Measurements from ENCODE around the gene CDCA4.

The CDCA4 gene

GRCh38 chr14:104977008-104977680, 43.7 kb downstream of the CDCA4 start:
- H3K27me3 ChIP-seq (ENCODE audit: control insufficient read depth, insufficient read depth, low read length), result peaks cover 45% of the 10 kb centered on the region
- H3K9ac ChIP-seq (ENCODE audit: low read length), result peak overlapping the region; percentile 21
- H3K4me1 ChIP-seq (ENCODE audit: control insufficient read depth, insufficient read depth, low read length), result peaks cover 39% of the 10 kb centered on the region; the same call in 1 of the 2 replicates
- H3K27ac ChIP-seq (ENCODE audit: low read depth, low read length), result no peak overlapping the region
- no peaks in the 10 kb centered on the region for H3K9me3 ChIP-seq (ENCODE audit: control insufficient read depth, insufficient read depth, low read depth, low read length)
- H3K4me3 ChIP-seq (ENCODE audit: low read depth, low read length), result peak overlapping the region; percentile 71
- H3K36me3 ChIP-seq (ENCODE audit: control insufficient read depth, insufficient read depth, low read length), result no peaks in the 10 kb centered on the region

- no peaks in the 10 kb centered on the region for H3K9me3 ChIP-seq (ENCODE audit: control insufficient read depth, insufficient read depth, low read depth, low read length)
- H3K27me3 ChIP-seq (ENCODE audit: control insufficient read depth, insufficient read depth, low read length), result peaks cover 45% of the 10 kb centered on the region
- no peaks in the 10 kb centered on the region for H3K36me3 ChIP-seq (ENCODE audit: control insufficient read depth, insufficient read depth, low read length)
- H3K4me1 ChIP-seq (ENCODE audit: control insufficient read depth, insufficient read depth, low read length), result peaks cover 40% of the 10 kb centered on the region; the same call in 1 of the 2 replicates
- no peak overlapping the region for H3K9ac ChIP-seq (ENCODE audit: low read length)
- H3K4me3 ChIP-seq (ENCODE audit: low read depth, low read length), result no peak overlapping the region
- H3K27ac ChIP-seq (ENCODE audit: low read depth, low read length), result no peak overlapping the region
Measured at GRCh38 chr14:104976198-104977007, 44.5 kb downstream of the CDCA4 start.

DNA sequence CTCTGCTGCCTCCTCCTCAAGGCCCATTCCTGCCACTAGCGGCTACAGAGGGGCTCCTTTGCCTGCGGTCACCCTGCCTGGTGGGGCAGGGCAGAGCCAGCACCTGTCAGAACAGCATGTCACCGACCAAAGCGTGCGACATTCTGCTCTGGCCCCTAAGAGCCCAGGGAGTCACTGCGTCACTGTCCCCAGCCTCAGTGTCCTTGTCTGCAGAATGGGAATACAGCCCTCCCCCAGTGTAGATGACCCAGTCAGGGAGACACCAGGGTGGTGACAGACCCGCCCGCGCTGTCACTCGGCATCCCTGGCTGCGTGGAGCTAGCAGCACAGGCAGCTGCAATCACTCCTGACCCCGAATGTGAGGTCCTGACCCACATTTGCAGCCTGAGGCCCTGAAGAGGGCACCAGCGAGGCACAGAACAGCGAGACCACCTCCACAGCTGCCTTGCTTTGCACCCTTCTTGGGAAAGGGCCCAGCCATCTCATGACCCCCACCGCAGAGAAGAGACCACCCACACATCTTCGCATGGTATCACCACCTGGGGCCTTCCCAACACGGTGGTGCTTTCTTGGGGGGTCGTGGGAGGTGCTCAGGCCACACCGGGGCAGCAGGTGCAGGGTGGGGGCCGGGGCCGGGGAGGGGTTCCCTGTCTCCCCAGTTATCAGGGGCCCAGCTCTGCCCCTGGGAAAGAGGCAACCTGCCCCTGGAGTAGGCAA, 45.2 kb downstream of the CDCA4 start:
- H3K27me3 ChIP-seq (ENCODE audit: control insufficient read depth, insufficient read depth, low read length), result peaks cover 42% of the 10 kb centered on the region
- H3K27ac ChIP-seq (ENCODE audit: low read depth, low read length), result no peak overlapping the region
- H3K9me3 ChIP-seq (ENCODE audit: control insufficient read depth, insufficient read depth, low read depth, low read length), result no peaks in the 10 kb centered on the region
- H3K9ac ChIP-seq (ENCODE audit: low read length), result no peak overlapping the region
- H3K4me3 ChIP-seq (ENCODE audit: low read depth, low read length), result no peak overlapping the region
- H3K4me1 ChIP-seq (ENCODE audit: control insufficient read depth, insufficient read depth, low read length), result peaks cover 44% of the 10 kb centered on the region; the same call in 1 of the 2 replicates
- H3K36me3 ChIP-seq (ENCODE audit: control insufficient read depth, insufficient read depth, low read length), result no peaks in the 10 kb centered on the region

GRCh38 chr14:104974665-104975390, 46.1 kb downstream of the CDCA4 start:
- Histone ChIP-seq H3K9ac (ENCODE audit: low read length) (no peak overlapping the region), H3K36me3 (ENCODE audit: control insufficient read depth, insufficient read depth, low read length) (no peaks in the 10 kb centered on the region), H3K27me3 (ENCODE audit: control insufficient read depth, insufficient read depth, low read length) (peaks cover 34% of the 10 kb centered on the region), H3K9me3 (ENCODE audit: control insufficient read depth, insufficient read depth, low read depth, low read length) (no peaks in the 10 kb centered on the region), H3K4me1 (ENCODE audit: control insufficient read depth, insufficient read depth, low read length) (peaks cover 52% of the 10 kb centered on the region; the same call in 1 of the 2 replicates), H3K4me3 (ENCODE audit: low read depth, low read length) (no peak overlapping the region), H3K27ac (ENCODE audit: low read depth, low read length) (no peak overlapping the region)

DNA sequence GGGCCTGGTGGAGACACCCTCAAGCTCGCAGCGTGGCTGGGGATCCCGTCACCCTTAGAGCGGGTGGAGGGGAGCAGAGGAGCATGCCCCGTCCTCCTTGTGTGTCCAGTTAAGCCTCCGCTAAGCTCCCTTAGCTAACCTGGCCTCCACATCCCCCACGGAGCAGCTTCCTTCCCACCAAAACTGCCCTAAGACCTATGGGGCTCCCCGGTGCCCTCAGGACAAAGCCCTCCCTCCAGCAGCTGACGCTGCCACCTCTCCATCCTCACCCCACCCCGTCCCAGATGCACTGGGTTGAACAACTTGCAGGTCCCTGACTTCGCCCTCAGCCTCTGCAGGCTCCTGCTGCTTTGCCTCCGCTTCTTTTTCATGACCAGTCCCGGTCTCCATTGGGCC, 46.7 kb downstream of the CDCA4 start:
- H3K9ac ChIP-seq (ENCODE audit: low read length), result no peak overlapping the region
- no peak overlapping the region for H3K27ac ChIP-seq (ENCODE audit: low read depth, low read length)
- peaks cover 27% of the 10 kb centered on the region for H3K27me3 ChIP-seq (ENCODE audit: control insufficient read depth, insufficient read depth, low read length)
- no peak overlapping the region for H3K4me3 ChIP-seq (ENCODE audit: low read depth, low read length)
- no peaks in the 10 kb centered on the region for H3K36me3 ChIP-seq (ENCODE audit: control insufficient read depth, insufficient read depth, low read length)
- no peaks in the 10 kb centered on the region for H3K9me3 ChIP-seq (ENCODE audit: control insufficient read depth, insufficient read depth, low read depth, low read length)
- H3K4me1 ChIP-seq (ENCODE audit: control insufficient read depth, insufficient read depth, low read length), result peaks cover 55% of the 10 kb centered on the region

DNA sequence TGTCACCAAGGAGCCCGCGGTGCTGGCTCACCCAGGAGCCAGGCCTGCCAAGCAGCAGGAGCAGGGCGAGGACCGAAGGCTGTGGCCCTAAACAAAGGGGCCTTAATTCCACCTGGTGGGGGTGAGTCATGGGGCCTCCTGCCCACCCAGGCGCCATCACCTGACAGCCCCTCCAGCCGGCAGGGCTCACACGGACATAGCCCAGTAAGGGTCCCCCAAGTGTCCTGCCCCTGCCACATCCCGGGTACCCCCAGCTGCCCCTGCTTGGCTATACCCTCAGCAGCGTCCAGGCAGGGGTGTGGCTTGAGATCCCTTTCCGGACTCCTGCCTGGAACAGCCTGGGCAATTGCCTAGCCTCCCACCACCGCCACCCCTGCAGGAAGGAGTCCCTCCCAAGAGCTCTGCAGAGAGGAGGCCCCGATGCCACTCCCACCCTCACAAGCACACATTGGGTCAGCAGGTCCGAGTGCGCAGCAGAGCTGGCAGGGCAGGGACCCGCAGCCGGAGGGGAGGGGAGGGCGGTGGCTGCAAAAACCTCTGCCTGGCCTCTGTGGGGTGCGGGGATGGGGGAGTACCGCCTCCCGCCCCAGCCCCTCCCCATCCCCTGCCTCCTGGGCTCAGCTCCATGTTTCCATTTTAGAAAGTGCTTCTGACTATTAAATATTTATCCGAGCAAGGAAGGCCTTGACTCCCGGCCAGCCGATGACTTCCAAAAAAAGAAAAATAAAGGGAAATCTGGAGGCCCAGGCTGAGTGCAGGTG, 47.3 kb downstream of the CDCA4 start:
- no peak overlapping the region for H3K9ac ChIP-seq (ENCODE audit: low read length)
- H3K4me3 ChIP-seq (ENCODE audit: low read depth, low read length), result no peak overlapping the region
- H3K27ac ChIP-seq (ENCODE audit: low read depth, low read length), result no peak overlapping the region
- H3K27me3 ChIP-seq (ENCODE audit: control insufficient read depth, insufficient read depth, low read length), result peaks cover 22% of the 10 kb centered on the region
- H3K36me3 ChIP-seq (ENCODE audit: control insufficient read depth, insufficient read depth, low read length), result no peaks in the 10 kb centered on the region
- peaks cover 55% of the 10 kb centered on the region for H3K4me1 ChIP-seq (ENCODE audit: control insufficient read depth, insufficient read depth, low read length)
- no peaks in the 10 kb centered on the region for H3K9me3 ChIP-seq (ENCODE audit: control insufficient read depth, insufficient read depth, low read depth, low read length)

GRCh38 chr14:104973135-104973384, 47.8 kb downstream of the CDCA4 start:
- Histone ChIP-seq H3K36me3 (ENCODE audit: control insufficient read depth, insufficient read depth, low read length) (no peaks in the 10 kb centered on the region), H3K9ac (ENCODE audit: low read length) (no peak overlapping the region), H3K4me1 (ENCODE audit: control insufficient read depth, insufficient read depth, low read length) (peaks cover 61% of the 10 kb centered on the region), H3K9me3 (ENCODE audit: control insufficient read depth, insufficient read depth, low read depth, low read length) (no peaks in the 10 kb centered on the region), H3K4me3 (ENCODE audit: low read depth, low read length) (no peak overlapping the region), H3K27me3 (ENCODE audit: control insufficient read depth, insufficient read depth, low read length) (peaks cover 21% of the 10 kb centered on the region), H3K27ac (ENCODE audit: low read depth, low read length) (no peak overlapping the region)

DNA sequence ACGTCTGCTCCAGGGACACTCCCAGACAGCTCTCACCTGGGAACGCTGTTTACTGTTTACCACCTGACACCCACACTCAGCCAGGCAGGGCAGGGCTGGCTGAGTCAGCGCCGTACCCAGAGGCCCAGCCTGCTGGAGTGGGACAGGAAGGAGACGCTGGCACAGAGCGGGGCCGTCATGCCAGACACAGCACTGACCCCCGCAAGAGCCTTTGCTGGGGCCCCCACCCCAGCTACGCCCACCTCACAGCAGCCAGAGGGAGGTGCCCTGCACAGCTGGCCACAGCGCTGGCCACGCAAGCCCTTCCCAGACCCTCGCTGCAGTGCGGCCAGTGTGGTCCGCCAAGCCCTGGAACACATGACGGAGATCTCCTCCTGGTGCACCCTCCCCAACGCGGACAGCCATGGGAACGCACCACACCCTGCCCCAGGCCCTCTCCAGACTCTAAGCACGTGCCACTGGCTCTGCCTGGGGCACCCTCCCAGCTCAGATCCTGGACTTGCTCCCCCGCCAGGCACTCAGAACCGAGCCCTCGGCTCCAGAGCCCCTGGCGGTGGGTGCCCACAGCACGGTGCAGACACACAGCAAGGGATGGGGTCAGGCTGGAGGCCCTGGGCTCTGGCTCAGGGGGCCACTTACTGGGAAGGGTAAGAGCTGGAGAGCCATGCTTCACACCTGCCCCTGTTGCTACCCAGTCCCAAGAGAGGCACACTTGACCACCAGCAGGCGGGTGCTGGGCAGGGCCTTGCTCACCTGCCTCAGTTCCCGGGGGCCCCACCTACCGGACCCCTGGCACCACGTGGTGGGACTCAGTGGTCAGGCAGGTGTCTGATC, 48.4 kb downstream of the CDCA4 start:
- no peak overlapping the region for H3K9ac ChIP-seq (ENCODE audit: low read length)
- no peaks in the 10 kb centered on the region for H3K9me3 ChIP-seq (ENCODE audit: control insufficient read depth, insufficient read depth, low read depth, low read length)
- H3K27ac ChIP-seq (ENCODE audit: low read depth, low read length), result no peak overlapping the region
- no peaks in the 10 kb centered on the region for H3K36me3 ChIP-seq (ENCODE audit: control insufficient read depth, insufficient read depth, low read length)
- H3K4me1 ChIP-seq (ENCODE audit: control insufficient read depth, insufficient read depth, low read length), result peaks cover 63% of the 10 kb centered on the region
- H3K4me3 ChIP-seq (ENCODE audit: low read depth, low read length), result no peak overlapping the region
- peaks cover 16% of the 10 kb centered on the region for H3K27me3 ChIP-seq (ENCODE audit: control insufficient read depth, insufficient read depth, low read length)

- Histone ChIP-seq H3K4me3 (ENCODE audit: low read depth, low read length) (no peak overlapping the region), H3K4me1 (ENCODE audit: control insufficient read depth, insufficient read depth, low read length) (peaks cover 68% of the 10 kb centered on the region), H3K9ac (ENCODE audit: low read length) (no peak overlapping the region), H3K36me3 (ENCODE audit: control insufficient read depth, insufficient read depth, low read length) (no peaks in the 10 kb centered on the region), H3K9me3 (ENCODE audit: control insufficient read depth, insufficient read depth, low read depth, low read length) (no peaks in the 10 kb centered on the region), H3K27me3 (ENCODE audit: control insufficient read depth, insufficient read depth, low read length) (peaks cover 15% of the 10 kb centered on the region), H3K27ac (ENCODE audit: low read depth, low read length) (no peak overlapping the region)
Measured at GRCh38 chr14:104971447-104972240, 49.2 kb downstream of the CDCA4 start.
